WTC11 (cell line): ENCODE measurements around the gene TMEM205. TPM values are rescaled to one million over a fixed set of nuclear protein-coding genes. Genes with fewer than 3 reads are reported as not detected.
"Not testable (repeated sequence)": the region's sequence is repeated elsewhere in the genome, so short reads cannot be mapped to it uniquely, and the experiment has no call there.

ENCODE experiments used
- ATAC-seq: fragments of 200-7000 bp; cut with Tn5 transposase; 2 replicates; pipeline ENCODE4 v1.10.0; 2021; ENCODE audit warnings: mild to moderate bottlenecking, moderate library complexity
- CTCF ChIA-PET: fragments of 300-600 bp; sonication (Branson Sonifier 250); formaldehyde crosslinking; loops from one replicate; lab custom pipeline; 2021; ENCODE audit warnings: antibody characterized with exemption; lab: Charles Lee
- POLR2A ChIA-PET: fragments of 350-600 bp; sonication (Branson Sonifier 250); formaldehyde crosslinking; loops from one replicate; lab custom pipeline; 2021; ENCODE audit warnings: antibody characterized with exemption; lab: Charles Lee
- DNase-seq: peaks from one replicate; pipeline ENCODE4 v3.0.0; 2021; ENCODE audit warnings: low spot score
- H3K27ac Mint-ChIP-seq: 2 replicates; pipeline ENCODE4 v1.8.0; 2021; ENCODE audit warnings: mixed read lengths
- H3K27me3 Mint-ChIP-seq: 2 replicates; pipeline ENCODE4 v1.8.0; 2021; ENCODE audit warnings: low read depth, mild to moderate bottlenecking, moderate library complexity, mixed read lengths
- H3K36me3 Mint-ChIP-seq: 2 replicates; pipeline ENCODE4 v1.8.0; 2021; ENCODE audit warnings: mixed read lengths
- H3K4me1 Mint-ChIP-seq: 2 replicates; pipeline ENCODE4 v1.8.0; 2022; ENCODE audit warnings: mixed read lengths
- H3K4me3 Mint-ChIP-seq: 2 replicates; pipeline ENCODE4 v1.8.0; 2021; ENCODE audit warnings: mild to moderate bottlenecking, moderate library complexity, mixed read lengths
- H3K9me3 Mint-ChIP-seq: 2 replicates; pipeline ENCODE4 v1.8.0; 2021; ENCODE audit warnings: mixed read lengths
- CBFB ChIP-seq: sonication (generic); formaldehyde crosslinking; IDR thresholded peaks from 2 replicates; pipeline ENCODE4 v1.8.1; 2022; ENCODE audit warnings: mild to moderate bottlenecking, low read depth, missing genetic modification reagents
- ETV6 ChIP-seq: sonication (generic); formaldehyde crosslinking; IDR thresholded peaks from 2 replicates; pipeline ENCODE4 v1.8.1; 2022; ENCODE audit warnings: mild to moderate bottlenecking, missing genetic modification reagents
- GTF2I ChIP-seq: fragments of 250-450 bp; sonication (Bioruptor Pico); conservative IDR thresholded peaks from 2 replicates; pipeline ENCODE4 v1.4.0; 2021; ENCODE audit warnings: mild to moderate bottlenecking
- KAT7 ChIP-seq: sonication (generic); formaldehyde crosslinking; IDR thresholded peaks from 2 replicates; pipeline ENCODE4 v1.8.1; 2023; ENCODE audit warnings: missing genetic modification reagents, mild to moderate bottlenecking, borderline replicate concordance
- MYBL2 ChIP-seq: sonication (generic); formaldehyde crosslinking; IDR thresholded peaks from 2 replicates; pipeline ENCODE4 v1.8.1; 2023; ENCODE audit warnings: mild to moderate bottlenecking, moderate library complexity, missing genetic modification reagents
- NR2C2 ChIP-seq: sonication (generic); formaldehyde crosslinking; IDR thresholded peaks from 2 replicates; pipeline ENCODE4 v1.8.0; 2022; ENCODE audit warnings: mild to moderate bottlenecking, missing genetic modification reagents
- SP1 ChIP-seq: sonication (generic); formaldehyde crosslinking; conservative IDR thresholded peaks from 2 replicates; pipeline ENCODE4 v1.8.1; 2022; ENCODE audit warnings: missing genetic modification reagents
- ZBTB21 ChIP-seq: sonication (generic); formaldehyde crosslinking; IDR thresholded peaks from 2 replicates; pipeline ENCODE4 v1.8.1; 2023; ENCODE audit warnings: mild to moderate bottlenecking, missing genetic modification reagents, borderline replicate concordance
- ZNF121 ChIP-seq: sonication (generic); formaldehyde crosslinking; IDR thresholded peaks from 2 replicates; pipeline ENCODE4 v1.8.0; 2023; ENCODE audit warnings: missing genetic modification reagents
- ZNF416 ChIP-seq: fragments of 250-450 bp; sonication (Bioruptor Pico); IDR thresholded peaks from 2 replicates; pipeline ENCODE4 v1.9.0; 2021; ENCODE audit warnings: mild to moderate bottlenecking, inconsistent platforms
- total RNA-seq: library from RNA; stranded (reverse); gene quantifications from 3 replicates; pipeline ENCODE4 v1.2.3, GENCODE V29; 2021
- TF ChIP-seq, protein P1 (sequence below): sonication (generic); formaldehyde crosslinking; IDR thresholded peaks from 2 replicates; pipeline ENCODE4 v1.8.1; 2023; ENCODE audit warnings: mild to moderate bottlenecking, missing genetic modification reagents
- TF ChIP-seq, protein P2 (sequence below): sonication (generic); formaldehyde crosslinking; IDR thresholded peaks from 2 replicates; pipeline ENCODE4 v1.8.0; 2022; ENCODE audit warnings: missing genetic modification reagents
- TF ChIP-seq, protein P3 (sequence below): sonication (generic); formaldehyde crosslinking; IDR thresholded peaks from 2 replicates; pipeline ENCODE4 v1.8.1; 2023; ENCODE audit warnings: mild to moderate bottlenecking, missing genetic modification reagents
- TF ChIP-seq, protein P4 (sequence below): fragments of 250-450 bp; sonication (Bioruptor Pico); conservative IDR thresholded peaks from 2 replicates; pipeline ENCODE4 v1.9.0; 2021; ENCODE audit warnings: mild to moderate bottlenecking
- TF ChIP-seq, protein P5 (sequence below): sonication (generic); formaldehyde crosslinking; IDR thresholded peaks from 2 replicates; pipeline ENCODE4 v1.8.0; 2023; ENCODE audit warnings: mild to moderate bottlenecking, missing genetic modification reagents
- TF ChIP-seq, protein P6 (sequence below): sonication (generic); formaldehyde crosslinking; IDR thresholded peaks from 2 replicates; pipeline ENCODE4 v1.8.0; 2023; ENCODE audit warnings: missing genetic modification reagents

The TMEM205 gene
- total RNA-seq, 1 experiment from 2014 or later, result 69.9 TPM

DNA sequence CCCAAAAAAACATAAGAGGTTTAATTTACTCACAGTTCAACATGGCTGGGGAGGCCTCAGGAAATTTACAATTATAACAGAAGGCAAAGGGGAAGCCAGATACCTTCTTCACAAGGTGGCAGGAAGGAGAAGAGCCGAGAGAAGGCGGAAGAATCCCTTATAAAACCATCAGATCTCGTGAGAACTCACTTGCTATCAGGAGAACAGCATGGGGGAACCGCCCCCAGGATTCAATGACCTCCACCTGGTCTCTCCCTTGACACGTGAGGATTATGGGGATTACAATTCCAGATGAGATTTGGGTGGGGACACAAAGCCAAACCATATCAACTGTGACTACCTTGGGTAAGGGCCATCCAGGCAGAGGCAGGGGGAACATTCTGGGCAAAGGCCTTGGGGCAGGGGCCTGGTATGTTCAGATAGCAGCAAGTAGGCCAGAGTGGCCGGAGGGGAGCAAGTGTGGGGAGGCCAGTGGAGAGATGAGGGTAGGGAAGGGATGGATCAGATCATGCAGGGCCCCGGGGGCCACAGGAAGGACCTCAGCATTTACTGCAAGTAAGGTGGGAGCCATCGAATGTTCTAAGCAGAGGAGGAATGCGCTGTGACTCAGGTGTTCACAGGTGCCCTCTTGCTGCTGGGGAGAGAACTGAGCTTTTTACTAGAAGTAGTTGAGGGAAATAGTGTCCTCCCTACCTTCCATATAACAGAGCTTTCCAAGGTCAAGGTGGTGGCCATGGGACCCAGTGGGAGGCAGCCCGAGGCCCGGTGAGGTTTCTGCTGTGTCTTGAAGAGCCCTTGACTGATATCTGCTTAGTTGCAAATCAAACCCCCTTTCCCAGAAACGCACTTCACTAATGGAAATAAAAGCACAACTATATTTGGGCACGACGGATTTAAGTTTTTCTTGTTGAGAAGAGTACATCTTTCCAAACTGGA is 24.6 kb downstream of the TMEM205 start:
- Mint-ChIP-seq H3K27me3 (no peaks in the 10 kb centered on the region; the same call in 1 of the 2 replicates), H3K36me3 (no peaks in the 10 kb centered on the region), H3K9me3 (no peaks in the 10 kb centered on the region), H3K4me3 (no peak overlapping the region), H3K27ac (no peak overlapping the region; the same call in 1 of the 2 replicates), H3K4me1 (peaks cover 16% of the 10 kb centered on the region)
- POLR2A ChIA-PET, result interaction anchor here (1.6 kb wide), 1 partner anchor 39 kb away, joined by 7 read pairs; no protein-coding TSS in a partner anchor
- DNase-seq (no peak), ATAC-seq (peak; percentile 53)
- CTCF ChIA-PET, result interaction anchor here (0.6 to 2.5 kb wide), 23 partner anchors 8 to 131 kb away, joined by 3 to 33 read pairs (median 4); partner anchors contain the start of genes CCDC159, RAB3D, SWSAP1 and TMEM205
- TF ChIP-seq, protein P1, sequence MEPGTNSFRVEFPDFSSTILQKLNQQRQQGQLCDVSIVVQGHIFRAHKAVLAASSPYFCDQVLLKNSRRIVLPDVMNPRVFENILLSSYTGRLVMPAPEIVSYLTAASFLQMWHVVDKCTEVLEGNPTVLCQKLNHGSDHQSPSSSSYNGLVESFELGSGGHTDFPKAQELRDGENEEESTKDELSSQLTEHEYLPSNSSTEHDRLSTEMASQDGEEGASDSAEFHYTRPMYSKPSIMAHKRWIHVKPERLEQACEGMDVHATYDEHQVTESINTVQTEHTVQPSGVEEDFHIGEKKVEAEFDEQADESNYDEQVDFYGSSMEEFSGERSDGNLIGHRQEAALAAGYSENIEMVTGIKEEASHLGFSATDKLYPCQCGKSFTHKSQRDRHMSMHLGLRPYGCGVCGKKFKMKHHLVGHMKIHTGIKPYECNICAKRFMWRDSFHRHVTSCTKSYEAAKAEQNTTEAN (CRISPR knock-in tag), result no peak
- no peak for TF ChIP-seq CBFB (CRISPR knock-in tag)
- TF ChIP-seq MYBL2 (CRISPR knock-in tag), result no peak
- no peak for TF ChIP-seq NR2C2
- peak; percentile 91 for TF ChIP-seq GTF2I (CRISPR knock-in tag)

DNA sequence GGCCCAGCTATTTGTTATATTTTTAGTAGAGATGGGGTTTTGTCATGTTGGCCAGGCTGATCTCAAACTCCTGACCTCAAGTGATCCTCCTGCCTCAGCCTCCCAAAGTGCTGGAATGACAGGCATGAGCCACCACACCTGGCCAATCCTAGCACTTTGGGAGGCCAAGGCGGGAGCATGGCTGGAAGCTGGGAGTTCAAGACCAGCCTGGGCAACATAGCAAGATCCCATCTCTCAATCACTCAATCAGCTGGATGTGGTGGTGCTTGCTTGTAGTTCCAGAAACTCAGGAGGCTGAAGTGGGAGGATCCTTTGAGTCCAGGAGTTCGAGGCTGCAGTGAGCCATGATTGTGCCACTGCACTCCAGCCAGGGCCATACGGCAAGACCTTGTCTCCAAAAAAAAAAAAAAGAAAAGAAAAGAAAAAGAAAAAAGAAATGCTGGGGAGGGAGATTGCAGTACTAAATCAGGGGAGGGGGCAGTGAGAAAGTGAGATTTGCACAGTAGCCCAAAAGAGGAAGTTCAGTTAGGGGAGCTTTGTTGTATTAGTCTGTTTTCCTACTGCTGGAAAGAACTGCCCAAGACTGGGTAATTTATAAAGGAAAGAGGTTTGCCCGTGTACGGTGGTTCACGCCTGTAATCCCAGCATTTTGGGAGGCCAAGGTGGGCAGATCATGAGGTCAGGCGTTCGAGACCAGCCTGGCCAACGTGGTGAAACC is 25.6 kb downstream of the TMEM205 start:
- H3K27ac Mint-ChIP-seq, POLR2A ChIA-PET, H3K4me3 Mint-ChIP-seq, DNase-seq, ATAC-seq, H3K27me3 Mint-ChIP-seq, H3K9me3 Mint-ChIP-seq, H3K36me3 Mint-ChIP-seq: not testable (repeated sequence)
- CTCF ChIA-PET, result interaction anchor here (0.5 to 1.4 kb wide), 3 partner anchors 27 to 43 kb away, joined by 3 to 5 read pairs (median 5); no protein-coding TSS in a partner anchor
- TF ChIP-seq ZNF121 (CRISPR knock-in tag), result peak; percentile 97
- H3K4me1 Mint-ChIP-seq, result peaks cover 16% of the 10 kb centered on the region

DNA sequence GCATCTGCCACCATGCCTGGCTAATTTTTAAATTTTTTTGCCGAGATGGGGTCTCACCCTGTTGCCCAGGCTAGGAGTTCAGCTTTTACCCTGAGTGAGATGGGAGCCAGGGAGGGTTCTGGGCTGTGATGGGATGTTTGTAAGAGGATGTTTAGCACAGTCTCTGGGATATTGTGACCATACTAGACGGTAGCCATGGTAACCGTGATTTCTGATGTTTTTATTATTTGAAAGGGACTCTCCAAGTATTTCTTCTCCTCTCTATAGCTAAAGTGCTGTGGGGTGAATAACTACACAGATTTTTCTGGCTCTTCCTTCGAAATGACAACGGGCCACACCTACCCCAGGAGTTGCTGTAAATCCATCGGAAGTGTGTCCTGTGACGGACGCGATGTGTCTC is 39.7 kb downstream of the TMEM205 start:
- H3K36me3 Mint-ChIP-seq, result no peaks in the 10 kb centered on the region
- no peak for DNase-seq
- H3K27ac Mint-ChIP-seq, result no peak overlapping the region
- no peaks in the 10 kb centered on the region for H3K9me3 Mint-ChIP-seq
- no peaks in the 10 kb centered on the region; the same call in 1 of the 2 replicates for H3K27me3 Mint-ChIP-seq
- TF ChIP-seq ZBTB21 (CRISPR knock-in tag) (no peak), KAT7 (no peak), ZNF416 (CRISPR knock-in tag) (no peak), ETV6 (CRISPR knock-in tag) (no peak), SP1 (CRISPR knock-in tag) (no peak)
- TF ChIP-seq, protein P2, sequence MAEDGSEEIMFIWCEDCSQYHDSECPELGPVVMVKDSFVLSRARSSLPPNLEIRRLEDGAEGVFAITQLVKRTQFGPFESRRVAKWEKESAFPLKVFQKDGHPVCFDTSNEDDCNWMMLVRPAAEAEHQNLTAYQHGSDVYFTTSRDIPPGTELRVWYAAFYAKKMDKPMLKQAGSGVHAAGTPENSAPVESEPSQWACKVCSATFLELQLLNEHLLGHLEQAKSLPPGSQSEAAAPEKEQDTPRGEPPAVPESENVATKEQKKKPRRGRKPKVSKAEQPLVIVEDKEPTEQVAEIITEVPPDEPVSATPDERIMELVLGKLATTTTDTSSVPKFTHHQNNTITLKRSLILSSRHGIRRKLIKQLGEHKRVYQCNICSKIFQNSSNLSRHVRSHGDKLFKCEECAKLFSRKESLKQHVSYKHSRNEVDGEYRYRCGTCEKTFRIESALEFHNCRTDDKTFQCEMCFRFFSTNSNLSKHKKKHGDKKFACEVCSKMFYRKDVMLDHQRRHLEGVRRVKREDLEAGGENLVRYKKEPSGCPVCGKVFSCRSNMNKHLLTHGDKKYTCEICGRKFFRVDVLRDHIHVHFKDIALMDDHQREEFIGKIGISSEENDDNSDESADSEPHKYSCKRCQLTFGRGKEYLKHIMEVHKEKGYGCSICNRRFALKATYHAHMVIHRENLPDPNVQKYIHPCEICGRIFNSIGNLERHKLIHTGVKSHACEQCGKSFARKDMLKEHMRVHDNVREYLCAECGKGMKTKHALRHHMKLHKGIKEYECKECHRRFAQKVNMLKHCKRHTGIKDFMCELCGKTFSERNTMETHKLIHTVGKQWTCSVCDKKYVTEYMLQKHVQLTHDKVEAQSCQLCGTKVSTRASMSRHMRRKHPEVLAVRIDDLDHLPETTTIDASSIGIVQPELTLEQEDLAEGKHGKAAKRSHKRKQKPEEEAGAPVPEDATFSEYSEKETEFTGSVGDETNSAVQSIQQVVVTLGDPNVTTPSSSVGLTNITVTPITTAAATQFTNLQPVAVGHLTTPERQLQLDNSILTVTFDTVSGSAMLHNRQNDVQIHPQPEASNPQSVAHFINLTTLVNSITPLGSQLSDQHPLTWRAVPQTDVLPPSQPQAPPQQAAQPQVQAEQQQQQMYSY (CRISPR knock-in tag), result no peak
- TF ChIP-seq, protein P3, sequence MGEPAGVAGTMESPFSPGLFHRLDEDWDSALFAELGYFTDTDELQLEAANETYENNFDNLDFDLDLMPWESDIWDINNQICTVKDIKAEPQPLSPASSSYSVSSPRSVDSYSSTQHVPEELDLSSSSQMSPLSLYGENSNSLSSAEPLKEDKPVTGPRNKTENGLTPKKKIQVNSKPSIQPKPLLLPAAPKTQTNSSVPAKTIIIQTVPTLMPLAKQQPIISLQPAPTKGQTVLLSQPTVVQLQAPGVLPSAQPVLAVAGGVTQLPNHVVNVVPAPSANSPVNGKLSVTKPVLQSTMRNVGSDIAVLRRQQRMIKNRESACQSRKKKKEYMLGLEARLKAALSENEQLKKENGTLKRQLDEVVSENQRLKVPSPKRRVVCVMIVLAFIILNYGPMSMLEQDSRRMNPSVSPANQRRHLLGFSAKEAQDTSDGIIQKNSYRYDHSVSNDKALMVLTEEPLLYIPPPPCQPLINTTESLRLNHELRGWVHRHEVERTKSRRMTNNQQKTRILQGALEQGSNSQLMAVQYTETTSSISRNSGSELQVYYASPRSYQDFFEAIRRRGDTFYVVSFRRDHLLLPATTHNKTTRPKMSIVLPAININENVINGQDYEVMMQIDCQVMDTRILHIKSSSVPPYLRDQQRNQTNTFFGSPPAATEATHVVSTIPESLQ, result no peak
- TF ChIP-seq, protein P4, sequence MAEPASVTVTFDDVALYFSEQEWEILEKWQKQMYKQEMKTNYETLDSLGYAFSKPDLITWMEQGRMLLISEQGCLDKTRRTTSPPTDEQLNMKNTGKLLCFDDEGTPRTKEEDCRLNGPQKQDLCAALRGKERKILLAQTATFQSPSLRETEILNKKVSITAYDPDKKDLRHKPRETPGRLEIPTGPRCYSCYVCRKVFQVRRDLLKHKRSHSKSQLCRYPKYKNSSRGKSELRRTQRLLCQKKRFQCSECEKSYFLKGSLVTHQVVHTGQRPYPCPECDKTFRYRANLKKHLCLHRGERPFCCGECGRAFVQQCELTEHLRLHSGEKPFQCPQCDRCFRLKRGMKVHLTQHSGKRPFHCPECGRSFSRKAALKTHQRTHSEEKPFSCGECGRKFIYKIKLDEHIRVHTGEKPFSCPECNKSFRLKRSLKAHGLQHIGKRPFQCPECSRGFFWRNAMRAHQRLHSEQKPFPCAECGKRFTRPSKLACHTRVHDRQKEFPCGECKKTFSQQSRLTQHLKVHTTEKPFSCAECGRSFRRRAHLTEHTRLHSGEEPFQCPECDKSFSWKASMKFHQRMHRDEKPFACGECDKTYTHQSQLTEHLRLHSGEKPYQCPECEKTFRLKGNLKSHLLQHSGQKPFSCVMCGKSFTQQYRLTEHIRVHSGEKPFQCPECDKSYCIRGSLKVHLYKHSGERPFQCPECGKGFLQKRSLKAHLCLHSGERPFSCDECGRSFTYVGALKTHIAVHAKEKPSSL (CRISPR knock-in tag), result no peak
- TF ChIP-seq, protein P5, sequence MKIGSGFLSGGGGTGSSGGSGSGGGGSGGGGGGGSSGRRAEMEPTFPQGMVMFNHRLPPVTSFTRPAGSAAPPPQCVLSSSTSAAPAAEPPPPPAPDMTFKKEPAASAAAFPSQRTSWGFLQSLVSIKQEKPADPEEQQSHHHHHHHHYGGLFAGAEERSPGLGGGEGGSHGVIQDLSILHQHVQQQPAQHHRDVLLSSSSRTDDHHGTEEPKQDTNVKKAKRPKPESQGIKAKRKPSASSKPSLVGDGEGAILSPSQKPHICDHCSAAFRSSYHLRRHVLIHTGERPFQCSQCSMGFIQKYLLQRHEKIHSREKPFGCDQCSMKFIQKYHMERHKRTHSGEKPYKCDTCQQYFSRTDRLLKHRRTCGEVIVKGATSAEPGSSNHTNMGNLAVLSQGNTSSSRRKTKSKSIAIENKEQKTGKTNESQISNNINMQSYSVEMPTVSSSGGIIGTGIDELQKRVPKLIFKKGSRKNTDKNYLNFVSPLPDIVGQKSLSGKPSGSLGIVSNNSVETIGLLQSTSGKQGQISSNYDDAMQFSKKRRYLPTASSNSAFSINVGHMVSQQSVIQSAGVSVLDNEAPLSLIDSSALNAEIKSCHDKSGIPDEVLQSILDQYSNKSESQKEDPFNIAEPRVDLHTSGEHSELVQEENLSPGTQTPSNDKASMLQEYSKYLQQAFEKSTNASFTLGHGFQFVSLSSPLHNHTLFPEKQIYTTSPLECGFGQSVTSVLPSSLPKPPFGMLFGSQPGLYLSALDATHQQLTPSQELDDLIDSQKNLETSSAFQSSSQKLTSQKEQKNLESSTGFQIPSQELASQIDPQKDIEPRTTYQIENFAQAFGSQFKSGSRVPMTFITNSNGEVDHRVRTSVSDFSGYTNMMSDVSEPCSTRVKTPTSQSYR, result no peak
- TF ChIP-seq, protein P6, sequence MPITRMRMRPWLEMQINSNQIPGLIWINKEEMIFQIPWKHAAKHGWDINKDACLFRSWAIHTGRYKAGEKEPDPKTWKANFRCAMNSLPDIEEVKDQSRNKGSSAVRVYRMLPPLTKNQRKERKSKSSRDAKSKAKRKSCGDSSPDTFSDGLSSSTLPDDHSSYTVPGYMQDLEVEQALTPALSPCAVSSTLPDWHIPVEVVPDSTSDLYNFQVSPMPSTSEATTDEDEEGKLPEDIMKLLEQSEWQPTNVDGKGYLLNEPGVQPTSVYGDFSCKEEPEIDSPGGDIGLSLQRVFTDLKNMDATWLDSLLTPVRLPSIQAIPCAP (CRISPR knock-in tag), result no peak
- no peak overlapping the region for H3K4me3 Mint-ChIP-seq
- ChIA-PET POLR2A (no interaction called here), CTCF (interaction anchor here (1.2 to 5.4 kb wide), 2 partner anchors 13 to 16 kb away, joined by 4 to 42 read pairs; no protein-coding TSS in a partner anchor)
- ATAC-seq, result no peak
- H3K4me1 Mint-ChIP-seq, result no peaks in the 10 kb centered on the region
